ENCODE measurements around the gene CNTNAP2.

DNA sequence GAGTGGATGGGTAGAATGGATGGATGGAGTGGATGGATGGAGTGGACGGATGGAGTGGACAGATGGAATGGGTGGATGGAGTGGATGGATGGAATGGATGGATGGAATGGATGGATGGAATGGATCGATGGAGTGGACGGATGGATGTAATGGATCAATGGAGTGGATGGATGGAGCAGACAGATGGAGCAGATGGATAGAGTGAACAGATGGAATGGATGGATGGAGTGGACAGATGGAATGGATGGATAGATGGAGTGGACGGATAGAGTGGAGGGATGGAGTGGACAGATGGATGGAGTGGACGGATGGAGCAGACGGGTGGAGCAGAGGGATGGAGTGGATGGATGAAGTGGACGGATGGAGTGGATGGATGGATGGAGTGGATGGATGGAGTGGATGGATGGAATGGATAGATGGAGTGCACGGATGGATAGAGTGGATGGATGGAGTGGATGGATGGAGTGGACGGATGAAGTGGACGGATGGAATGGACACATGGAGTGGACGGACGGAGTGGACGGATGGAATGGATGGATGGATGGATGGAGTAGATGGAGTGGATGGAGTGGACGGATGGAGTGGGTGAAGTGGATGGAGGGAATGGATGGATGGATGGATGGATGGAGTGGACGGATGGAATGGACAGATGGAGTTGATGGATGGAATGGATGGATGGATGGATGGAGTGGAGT, 2213.7 kb downstream of the CNTNAP2 start:
- no peak for TF ChIP-seq ZNF473 (tag by site-specific recombination; IDR thresholded peaks at IDR 0.05)
- TF ChIP-seq ZNF140 (tag by site-specific recombination; IDR thresholded peaks at IDR 0.05): no peak
